ENCODE measurements around the gene RIN3.

- TF ChIP-seq GABPA (IDR thresholded peaks at IDR 0.05 in 1 of 2, conservative IDR thresholded peaks at IDR 0.05 in 1 of 2) (no peak), CTCF (IDR thresholded peaks at IDR 0.05; ENCODE audit: low read depth, low read length, missing input control) (no peak), EGR1 (IDR thresholded peaks at IDR 0.05; ENCODE audit: low read depth in 2 of 2) (no peak), FOXA1 (IDR thresholded peaks at IDR 0.05) (no peak), RAD21 (IDR thresholded peaks at IDR 0.05) (no peak), SP1 (IDR thresholded peaks at IDR 0.05) (no peak)
Measured at GRCh38 chr14:92585981-92586937, 72.7 kb downstream of the RIN3 start.

All from liver (tissue), 3 donors.